ENCODE results near the gene ADORA1. TPM values are rescaled to one million over a fixed set of nuclear protein-coding genes. Genes with fewer than 3 reads are reported as not detected.

The ADORA1 gene
- polyA plus RNA-seq (2013, experiment 1 of 2), result 8.4 TPM
- polyA plus RNA-seq (2013, experiment 2 of 2), result 9.3 TPM

DNA sequence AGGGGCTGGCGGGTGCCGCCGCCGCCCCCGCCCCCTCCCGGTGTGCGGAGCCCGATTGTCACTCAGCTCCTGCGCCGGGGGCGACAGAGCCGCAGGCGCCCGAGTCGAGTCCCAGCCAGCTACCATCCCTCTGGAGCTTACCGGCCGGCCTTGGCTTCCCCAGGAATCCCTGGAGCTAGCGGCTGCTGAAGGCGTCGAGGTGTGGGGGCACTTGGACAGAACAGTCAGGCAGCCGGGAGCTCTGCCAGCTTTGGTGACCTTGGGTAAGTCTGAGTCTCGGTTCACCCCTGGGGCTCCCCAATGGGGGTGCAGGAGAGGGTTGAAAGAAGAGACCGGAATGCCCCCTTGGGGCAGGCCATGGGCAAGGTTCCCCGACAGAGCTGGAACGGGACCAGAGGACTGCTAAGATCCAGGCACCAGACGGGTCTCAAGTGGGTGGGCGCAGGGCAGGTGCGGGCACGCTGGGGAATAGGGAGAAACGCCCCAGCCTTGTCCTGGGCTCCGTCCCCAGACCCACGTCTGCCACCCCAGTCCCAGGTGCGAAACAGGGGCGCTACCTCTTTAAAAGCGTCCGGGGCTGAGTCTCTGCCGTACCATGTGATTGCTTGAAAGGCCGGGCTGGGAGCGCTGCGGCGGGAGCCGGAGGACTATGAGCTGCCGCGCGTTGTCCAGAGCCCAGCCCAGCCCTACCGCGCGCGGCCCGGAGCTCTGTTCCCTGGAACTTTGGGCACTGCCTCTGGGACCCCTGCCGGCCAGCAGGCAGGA lies at the start of gene ADORA1:
TSS of gene ADORA1 (plus strand) at position 61 of the 765 bp plus-strand sequence. CDS start 1,116 bp downstream, outside the sequence.
- Histone ChIP-seq H3K9ac (ENCODE audit: low read length) (peak within 1 kb of the TSS; percentile 74), H4K91ac (ENCODE audit: low read length) (peak within 1 kb of the TSS; percentile 21), H3K9me3 (ENCODE audit: control insufficient read depth, low read length) (no peaks in the 10 kb centered on the region), H3K23ac (ENCODE audit: low read length in 2 of 2) (no peak within 1 kb of the TSS), H3K79me1 (replicated peaks; ENCODE audit: low read length, poor library complexity, severe bottlenecking) (peaks cover 8% of the 10 kb centered on the region), H2BK5ac (ENCODE audit: low read depth, low read length, poor library complexity, severe bottlenecking) (peak within 1 kb of the TSS; percentile 58), H3K36me3 (ENCODE audit: control insufficient read depth in 1 of 2, insufficient read depth in 2 of 2, low read depth in 1 of 2, low read length in 2 of 2) (peaks cover 13 to 18% of the 10 kb centered on the region in 2 experiments), H3K4me1 (ENCODE audit: control insufficient read depth, insufficient read depth, low read depth, low read length) (peaks cover 58% of the 10 kb centered on the region), H2BK120ac (ENCODE audit: low read depth, low read length) (peak within 1 kb of the TSS; percentile 39), H3K4me2 (ENCODE audit: low read length, poor library complexity, severe bottlenecking) (peak within 1 kb of the TSS; percentile 75), H2BK15ac (ENCODE audit: low read depth, poor library complexity, severe bottlenecking) (no peak within 1 kb of the TSS), H3K4ac (ENCODE audit: low read depth in 1 of 2, low read length in 2 of 2) (peak within 1 kb of the TSS in 1 of 2 experiments; percentile 19), H2AK5ac (ENCODE audit: low read length, severe bottlenecking) (peak within 1 kb of the TSS; percentile 41), H3K27me3 (ENCODE audit: control insufficient read depth in 1 of 2, insufficient read depth in 1 of 2, low read length in 2 of 2) (peaks cover 0 to 31% of the 10 kb centered on the region in 2 experiments), H4K8ac (ENCODE audit: low read length) (no peak within 1 kb of the TSS), H3K18ac (ENCODE audit: low read depth in 1 of 2, low read length in 2 of 2) (peak within 1 kb of the TSS; percentile 29 to 83), H3K27ac (ENCODE audit: low read length, poor library complexity, severe bottlenecking) (peak within 1 kb of the TSS; percentile 81), H2BK12ac (ENCODE audit: low read length in 2 of 2) (peak within 1 kb of the TSS; percentile 12 to 48), H2AFZ (ENCODE audit: low read depth, low read length) (peak within 1 kb of the TSS; percentile 56), H3K14ac (ENCODE audit: low read length in 2 of 2) (no peak within 1 kb of the TSS), H3K4me3 (ENCODE audit: insufficient read depth in 1 of 2, low read depth in 1 of 2, low read length in 2 of 2) (peak within 1 kb of the TSS; percentile 73 to 81)
- DNase-seq, result peak; percentile 74
- 1% methylated on average over 51 of the region's 51 CpGs for WGBS

DNA sequence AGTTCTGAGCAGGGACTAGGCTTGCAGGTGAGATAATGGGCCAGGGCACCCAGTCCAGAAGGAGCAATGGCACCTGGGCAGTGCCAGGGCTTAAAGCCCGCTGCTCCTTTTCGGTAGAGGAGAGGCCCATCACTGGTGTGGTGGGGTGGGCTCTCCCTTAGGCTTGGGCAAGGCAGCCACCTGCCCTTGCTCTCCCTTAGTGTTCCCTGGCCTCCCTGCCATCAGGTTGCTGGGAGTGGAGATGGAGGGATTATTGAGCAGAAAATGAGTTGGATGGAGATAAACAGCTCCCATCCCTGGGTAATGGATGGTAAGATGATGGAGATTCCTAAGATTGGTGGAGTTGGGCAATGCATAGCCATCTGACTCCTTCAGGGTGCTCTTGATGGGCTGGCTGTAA lies 49.6 kb upstream of the ADORA1 start:
- Histone ChIP-seq H3K9me3 (ENCODE audit: control insufficient read depth, low read length) (no peaks in the 10 kb centered on the region), H2BK5ac (ENCODE audit: low read depth, low read length, poor library complexity, severe bottlenecking) (no peak overlapping the region), H3K14ac (ENCODE audit: low read length in 2 of 2) (no peak overlapping the region), H4K8ac (ENCODE audit: low read length) (no peak overlapping the region), H2AFZ (ENCODE audit: low read depth, low read length) (no peak overlapping the region), H3K36me3 (ENCODE audit: control insufficient read depth in 1 of 2, insufficient read depth in 2 of 2, low read depth in 1 of 2, low read length in 2 of 2) (peaks cover 0 to 25% of the 10 kb centered on the region in 2 experiments), H3K4ac (ENCODE audit: low read depth in 1 of 2, low read length in 2 of 2) (no peak overlapping the region), H3K18ac (ENCODE audit: low read depth in 1 of 2, low read length in 2 of 2) (no peak overlapping the region), H3K9ac (ENCODE audit: low read length) (no peak overlapping the region), H3K27me3 (ENCODE audit: control insufficient read depth in 1 of 2, insufficient read depth in 1 of 2, low read length in 2 of 2) (peaks cover 81 to 91% of the 10 kb centered on the region in 2 experiments), H3K4me2 (ENCODE audit: low read length, poor library complexity, severe bottlenecking) (no peak overlapping the region), H2BK15ac (ENCODE audit: low read depth, poor library complexity, severe bottlenecking) (no peak overlapping the region), H2AK5ac (ENCODE audit: low read length, severe bottlenecking) (no peak overlapping the region), H3K4me3 (ENCODE audit: insufficient read depth in 1 of 2, low read depth in 1 of 2, low read length in 2 of 2) (no peak overlapping the region), H3K23ac (ENCODE audit: low read length in 2 of 2) (no peak overlapping the region), H3K4me1 (ENCODE audit: control insufficient read depth, insufficient read depth, low read depth, low read length) (peaks cover 8% of the 10 kb centered on the region), H3K79me1 (replicated peaks; ENCODE audit: low read length, poor library complexity, severe bottlenecking) (no peaks in the 10 kb centered on the region), H2BK12ac (ENCODE audit: low read length in 2 of 2) (no peak overlapping the region), H3K27ac (ENCODE audit: low read length, poor library complexity, severe bottlenecking) (no peak overlapping the region), H2BK120ac (ENCODE audit: low read depth, low read length) (no peak overlapping the region), H4K91ac (ENCODE audit: low read length) (no peak overlapping the region)
- WGBS, result 93% methylated on average over 2 of the region's 2 CpGs
- no peak for DNase-seq

DNA sequence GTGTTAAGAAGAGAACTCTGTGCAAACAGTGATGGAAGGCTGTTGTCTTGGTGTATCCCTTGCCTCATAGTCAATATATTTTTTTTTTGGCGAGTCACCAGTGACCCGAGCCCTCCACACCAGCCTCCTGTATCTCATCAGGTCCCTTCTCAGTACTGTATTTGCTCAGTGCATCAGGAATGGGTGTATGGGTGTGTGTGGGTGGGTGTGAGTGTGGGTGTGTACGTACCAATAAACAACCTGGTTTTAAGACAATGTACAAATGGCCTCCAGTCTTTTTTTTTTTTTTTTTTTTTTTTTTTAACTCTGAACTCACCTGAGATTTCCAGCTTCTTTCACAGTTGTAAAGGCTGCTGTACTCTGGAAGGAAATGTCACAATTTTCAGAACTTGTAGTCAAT lies 49.0 kb upstream of the ADORA1 start:
- Histone ChIP-seq H2BK5ac (ENCODE audit: low read depth, low read length, poor library complexity, severe bottlenecking) (no peak overlapping the region), H2BK15ac (ENCODE audit: low read depth, poor library complexity, severe bottlenecking) (no peak overlapping the region), H3K4me1 (ENCODE audit: control insufficient read depth, insufficient read depth, low read depth, low read length) (peaks cover 8% of the 10 kb centered on the region), H4K91ac (ENCODE audit: low read length) (no peak overlapping the region), H3K4me3 (ENCODE audit: insufficient read depth in 1 of 2, low read depth in 1 of 2, low read length in 2 of 2) (no peak overlapping the region), H3K23ac (ENCODE audit: low read length in 2 of 2) (no peak overlapping the region), H3K18ac (ENCODE audit: low read depth in 1 of 2, low read length in 2 of 2) (no peak overlapping the region), H2AK5ac (ENCODE audit: low read length, severe bottlenecking) (no peak overlapping the region), H3K79me1 (replicated peaks; ENCODE audit: low read length, poor library complexity, severe bottlenecking) (no peaks in the 10 kb centered on the region), H3K9me3 (ENCODE audit: control insufficient read depth, low read length) (no peaks in the 10 kb centered on the region), H3K27me3 (ENCODE audit: control insufficient read depth in 1 of 2, insufficient read depth in 1 of 2, low read length in 2 of 2) (peaks cover 80 to 86% of the 10 kb centered on the region in 2 experiments), H2AFZ (ENCODE audit: low read depth, low read length) (no peak overlapping the region), H3K9ac (ENCODE audit: low read length) (no peak overlapping the region), H3K36me3 (ENCODE audit: control insufficient read depth in 1 of 2, insufficient read depth in 2 of 2, low read depth in 1 of 2, low read length in 2 of 2) (peaks cover 0 to 25% of the 10 kb centered on the region in 2 experiments), H3K4ac (ENCODE audit: low read depth in 1 of 2, low read length in 2 of 2) (no peak overlapping the region), H4K8ac (ENCODE audit: low read length) (no peak overlapping the region), H3K14ac (ENCODE audit: low read length in 2 of 2) (no peak overlapping the region), H2BK12ac (ENCODE audit: low read length in 2 of 2) (no peak overlapping the region), H2BK120ac (ENCODE audit: low read depth, low read length) (no peak overlapping the region), H3K4me2 (ENCODE audit: low read length, poor library complexity, severe bottlenecking) (no peak overlapping the region), H3K27ac (ENCODE audit: low read length, poor library complexity, severe bottlenecking) (no peak overlapping the region)
- no peak for DNase-seq
- WGBS, result no CpG with 5 or more reads among the region's 3 CpGs

DNA sequence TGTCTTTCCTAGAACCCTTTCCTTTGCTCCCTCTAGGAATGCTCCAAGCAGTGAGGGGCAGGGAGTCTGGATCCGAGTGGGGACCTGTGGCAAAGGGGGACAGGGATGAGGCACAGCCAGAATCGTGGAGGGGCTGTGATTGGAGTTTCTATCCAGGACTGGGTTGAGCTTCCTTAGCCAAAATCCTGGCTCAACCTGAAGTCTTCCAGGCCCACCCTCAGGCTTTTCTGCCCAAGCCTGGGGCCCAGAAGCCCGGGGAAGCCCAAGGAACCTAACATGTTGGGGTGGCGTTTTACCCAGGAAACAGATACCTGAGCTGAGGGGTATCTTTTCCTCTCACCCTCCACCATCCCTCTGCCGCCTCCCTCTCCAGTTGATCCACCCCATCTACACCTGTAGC lies 47.1 kb upstream of the ADORA1 start:
- no peak for DNase-seq
- Histone ChIP-seq H2AK5ac (ENCODE audit: low read length, severe bottlenecking) (no peak overlapping the region), H3K18ac (ENCODE audit: low read depth in 1 of 2, low read length in 2 of 2) (no peak overlapping the region), H3K79me1 (replicated peaks; ENCODE audit: low read length, poor library complexity, severe bottlenecking) (no peaks in the 10 kb centered on the region), H2BK12ac (ENCODE audit: low read length in 2 of 2) (no peak overlapping the region), H3K4me1 (ENCODE audit: control insufficient read depth, insufficient read depth, low read depth, low read length) (peaks cover 6% of the 10 kb centered on the region), H4K91ac (ENCODE audit: low read length) (no peak overlapping the region), H2AFZ (ENCODE audit: low read depth, low read length) (no peak overlapping the region), H3K9me3 (ENCODE audit: control insufficient read depth, low read length) (no peaks in the 10 kb centered on the region), H3K27ac (ENCODE audit: low read length, poor library complexity, severe bottlenecking) (no peak overlapping the region), H3K4me2 (ENCODE audit: low read length, poor library complexity, severe bottlenecking) (no peak overlapping the region), H4K8ac (ENCODE audit: low read length) (no peak overlapping the region), H2BK5ac (ENCODE audit: low read depth, low read length, poor library complexity, severe bottlenecking) (no peak overlapping the region), H3K4ac (ENCODE audit: low read depth in 1 of 2, low read length in 2 of 2) (no peak overlapping the region), H3K23ac (ENCODE audit: low read length in 2 of 2) (no peak overlapping the region), H2BK120ac (ENCODE audit: low read depth, low read length) (no peak overlapping the region), H3K14ac (ENCODE audit: low read length in 2 of 2) (no peak overlapping the region), H3K36me3 (ENCODE audit: control insufficient read depth in 1 of 2, insufficient read depth in 2 of 2, low read depth in 1 of 2, low read length in 2 of 2) (peaks cover 0 to 25% of the 10 kb centered on the region in 2 experiments), H3K4me3 (ENCODE audit: insufficient read depth in 1 of 2, low read depth in 1 of 2, low read length in 2 of 2) (no peak overlapping the region), H2BK15ac (ENCODE audit: low read depth, poor library complexity, severe bottlenecking) (no peak overlapping the region), H3K27me3 (ENCODE audit: control insufficient read depth in 1 of 2, insufficient read depth in 1 of 2, low read length in 2 of 2) (peaks cover 70 to 80% of the 10 kb centered on the region in 2 experiments), H3K9ac (ENCODE audit: low read length) (no peak overlapping the region)
- 68% methylated on average over 5 of the region's 5 CpGs for WGBS
